ENCODE data around the gene MTCP1.

The MTCP1 gene

DNA sequence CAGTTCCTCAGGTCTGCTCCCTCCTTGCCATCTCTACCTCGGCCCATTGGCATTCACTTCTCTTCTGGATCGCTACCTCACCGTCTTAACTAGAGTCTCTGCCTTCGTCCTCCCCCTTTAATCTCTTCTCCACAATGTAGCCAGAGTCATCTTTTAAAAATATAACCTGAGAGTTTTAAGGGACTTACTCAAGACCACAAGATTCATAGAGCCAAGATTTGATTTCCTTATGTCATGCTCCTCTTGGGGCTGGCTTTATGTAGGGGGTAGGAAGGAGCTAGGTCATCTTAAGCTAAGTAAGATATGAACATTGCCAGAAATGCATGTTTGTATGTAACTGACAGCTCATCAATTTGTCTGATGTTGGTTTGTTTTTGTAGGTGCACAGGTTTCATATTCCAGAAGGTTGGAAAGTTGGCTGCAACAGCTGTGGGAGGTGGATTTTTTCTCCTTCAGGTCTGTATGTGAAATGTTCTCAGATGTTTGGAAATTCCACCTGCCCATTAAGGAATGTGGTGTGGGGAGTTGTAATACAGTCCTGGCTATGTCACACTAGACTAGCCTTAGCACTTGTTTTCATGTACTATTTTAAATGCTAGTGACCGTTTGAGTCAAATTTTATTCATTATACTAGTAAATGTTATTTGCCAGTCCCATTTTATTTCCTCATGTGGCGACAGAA lies 24.7 kb downstream of the MTCP1 start:
- no peak for DNase-seq (ENCODE audit: low read depth)
- TF ChIP-seq, protein P1, sequence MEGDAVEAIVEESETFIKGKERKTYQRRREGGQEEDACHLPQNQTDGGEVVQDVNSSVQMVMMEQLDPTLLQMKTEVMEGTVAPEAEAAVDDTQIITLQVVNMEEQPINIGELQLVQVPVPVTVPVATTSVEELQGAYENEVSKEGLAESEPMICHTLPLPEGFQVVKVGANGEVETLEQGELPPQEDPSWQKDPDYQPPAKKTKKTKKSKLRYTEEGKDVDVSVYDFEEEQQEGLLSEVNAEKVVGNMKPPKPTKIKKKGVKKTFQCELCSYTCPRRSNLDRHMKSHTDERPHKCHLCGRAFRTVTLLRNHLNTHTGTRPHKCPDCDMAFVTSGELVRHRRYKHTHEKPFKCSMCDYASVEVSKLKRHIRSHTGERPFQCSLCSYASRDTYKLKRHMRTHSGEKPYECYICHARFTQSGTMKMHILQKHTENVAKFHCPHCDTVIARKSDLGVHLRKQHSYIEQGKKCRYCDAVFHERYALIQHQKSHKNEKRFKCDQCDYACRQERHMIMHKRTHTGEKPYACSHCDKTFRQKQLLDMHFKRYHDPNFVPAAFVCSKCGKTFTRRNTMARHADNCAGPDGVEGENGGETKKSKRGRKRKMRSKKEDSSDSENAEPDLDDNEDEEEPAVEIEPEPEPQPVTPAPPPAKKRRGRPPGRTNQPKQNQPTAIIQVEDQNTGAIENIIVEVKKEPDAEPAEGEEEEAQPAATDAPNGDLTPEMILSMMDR (IDR thresholded peaks at IDR 0.05; ENCODE audit: control insufficient read depth, extremely low read depth, insufficient read depth): no peak

DNA sequence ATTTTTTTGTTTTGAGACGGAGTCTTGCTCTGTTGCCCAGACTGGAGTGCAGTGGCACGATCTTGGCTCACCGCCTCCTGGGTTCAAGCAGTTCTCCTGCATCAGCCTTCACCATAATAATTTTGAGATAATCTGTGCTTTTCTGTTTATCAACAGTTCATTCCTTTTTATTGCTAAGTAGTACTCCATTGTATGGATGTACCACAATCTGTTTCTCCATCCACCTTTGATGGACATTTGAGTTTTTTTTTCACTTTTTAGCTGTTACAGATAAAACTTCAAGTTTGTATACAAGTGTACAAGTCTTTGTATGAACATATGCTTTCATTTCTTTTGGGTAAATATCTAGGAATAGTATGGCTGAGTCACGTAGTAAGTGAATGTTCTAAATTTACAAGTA lies 35.2 kb downstream of the MTCP1 start:
- no peak for DNase-seq (ENCODE audit: low read depth)

More for the DNA sequence above, 24.7 kb downstream of the MTCP1 start:
- H3K4me3 ChIP-seq (ENCODE audit: low read depth, low read length): no peak overlapping the region

DNA sequence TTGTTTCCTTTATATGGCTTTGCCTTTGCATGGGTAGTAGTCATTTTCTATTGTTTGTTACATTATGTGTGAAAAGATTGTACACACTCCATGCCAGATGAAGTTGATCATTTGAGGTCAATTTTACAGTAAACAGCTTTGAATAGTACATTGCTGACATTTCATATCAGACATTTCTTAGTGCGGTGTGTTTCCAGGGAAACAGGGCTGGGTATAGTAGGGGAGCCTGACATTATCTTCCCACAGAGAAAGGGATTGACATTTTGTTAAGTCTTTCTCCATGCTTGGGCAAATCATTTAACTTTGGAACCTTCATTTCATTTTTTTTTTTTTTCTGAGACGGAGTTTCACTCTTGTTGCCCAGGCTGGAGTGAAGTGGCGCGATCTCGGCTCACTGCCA lies 39.3 kb downstream of the MTCP1 start:
- TF ChIP-seq, protein P1 (IDR thresholded peaks at IDR 0.05; ENCODE audit: control insufficient read depth, extremely low read depth, insufficient read depth): no peak
- no peak overlapping the region for H3K4me3 ChIP-seq (ENCODE audit: low read depth, low read length)
- DNase-seq (ENCODE audit: low read depth): no peak

More for the DNA sequence above, 35.2 kb downstream of the MTCP1 start:
- TF ChIP-seq, protein P1 (IDR thresholded peaks at IDR 0.05; ENCODE audit: control insufficient read depth, extremely low read depth, insufficient read depth): no peak
- H3K4me3 ChIP-seq (ENCODE audit: low read depth, low read length): no peak overlapping the region

DNA sequence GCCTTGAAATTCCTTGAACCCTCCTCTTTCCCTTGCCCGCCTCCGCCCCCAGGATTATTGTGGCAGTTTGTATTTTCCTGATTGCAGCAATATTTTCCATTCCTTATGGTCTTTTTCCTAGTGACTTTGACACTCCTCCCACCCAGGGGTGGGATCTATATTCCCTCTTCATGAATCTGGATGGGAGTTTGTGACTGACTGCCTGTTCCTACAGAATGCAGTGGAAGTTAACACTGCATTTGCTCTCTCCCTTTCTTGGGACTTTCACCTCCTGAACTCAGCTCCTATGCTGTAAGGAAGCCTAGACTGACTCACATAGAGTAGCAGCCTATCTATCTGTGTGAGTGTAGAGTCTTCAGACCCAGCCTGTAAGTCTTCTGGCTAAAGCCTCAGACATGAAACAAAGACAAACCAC lies 42.1 kb downstream of the MTCP1 start:
- peak overlapping the region; percentile 78; the same call in 1 of the 2 replicates for H3K4me3 ChIP-seq (ENCODE audit: low read depth, low read length)
- TF ChIP-seq, protein P1 (IDR thresholded peaks at IDR 0.05; ENCODE audit: control insufficient read depth, extremely low read depth, insufficient read depth): no peak
- DNase-seq (ENCODE audit: low read depth): no peak

DNA sequence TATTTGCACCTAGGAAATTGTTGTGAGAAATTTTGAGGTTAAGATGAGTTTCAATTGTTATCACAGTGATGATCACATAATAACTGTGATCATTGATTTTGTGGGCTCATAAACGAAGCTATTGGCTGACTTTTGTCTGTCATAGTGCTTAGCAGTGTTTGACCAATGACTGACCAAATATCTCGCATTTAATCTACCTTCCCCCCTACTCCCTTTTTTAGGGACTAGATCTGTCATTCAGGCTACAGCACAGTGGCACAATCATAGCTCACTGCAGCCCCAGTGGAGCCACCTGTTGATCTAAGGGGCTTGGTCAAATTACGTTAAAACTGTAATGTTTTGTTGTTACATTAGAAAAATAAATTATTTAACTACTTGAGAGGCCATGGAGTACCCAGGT lies 42.8 kb downstream of the MTCP1 start:
- TF ChIP-seq, protein P1 (IDR thresholded peaks at IDR 0.05; ENCODE audit: control insufficient read depth, extremely low read depth, insufficient read depth): no peak
- peak overlapping the region; percentile 78 for H3K4me3 ChIP-seq (ENCODE audit: low read depth, low read length)
- DNase-seq (ENCODE audit: low read depth): peak; percentile 54

DNA sequence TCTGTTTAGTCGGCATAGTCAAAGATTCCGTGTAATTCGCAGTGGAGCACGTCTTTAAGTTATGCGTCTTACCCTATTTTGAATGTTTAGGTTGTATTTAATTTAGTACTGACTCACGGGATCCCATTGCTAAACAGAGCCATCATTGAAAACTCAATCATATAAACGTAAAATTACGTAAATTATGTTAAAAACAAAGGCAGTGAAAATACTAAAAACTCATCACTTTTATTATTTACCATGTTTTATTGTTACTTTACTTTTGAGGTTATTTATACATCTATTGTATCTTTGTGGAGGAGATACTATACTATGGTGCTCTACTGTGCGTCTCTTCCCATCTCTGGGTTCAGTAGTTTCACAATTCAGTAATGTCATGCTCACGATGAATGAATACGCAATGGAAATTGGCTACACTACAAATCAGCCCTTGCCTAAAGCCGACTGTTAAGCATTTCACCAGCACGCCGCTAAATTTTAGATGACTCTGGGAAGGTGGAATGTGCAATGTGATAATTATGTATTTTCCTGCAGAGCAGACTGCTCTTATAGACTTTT lies 43.3 kb downstream of the MTCP1 start:
- peak; percentile 13 for DNase-seq (ENCODE audit: low read depth)
- H3K4me3 ChIP-seq (ENCODE audit: low read depth, low read length): peak overlapping the region; percentile 78
- TF ChIP-seq, protein P1 (IDR thresholded peaks at IDR 0.05; ENCODE audit: control insufficient read depth, extremely low read depth, insufficient read depth): no peak
